HCT116 (cell line): ENCODE data around the gene ADAM8. TPM values are rescaled to one million over a fixed set of nuclear protein-coding genes. Genes with fewer than 3 reads are reported as not detected.

Experiments used
- ATAC-seq: fragments of 200-7000 bp; cut with Tn5 transposase; 2 replicates; pipeline ENCODE4 v1.9.1; 2020; ENCODE audit warnings: mild to moderate bottlenecking, moderate library complexity
- BruUV-seq: library from RNA; stranded (reverse); fragments of 400-500 nt; replicated peaks from 2 replicates; lab custom pipeline; 2021; lab: Mats Ljungman, UMichigan
- CTCF ChIA-PET: fragments of 300-600 bp; sonication (Branson Sonifier 250); formaldehyde crosslinking; loops from one replicate; lab custom pipeline; 2021; ENCODE audit warnings: antibody characterized with exemption; lab: Charles Lee
- POLR2A ChIA-PET: fragments of 300-600, 350-600 bp; sonication (Branson Sonifier 250); formaldehyde crosslinking; loops from one replicate; lab custom pipeline; 2021; ENCODE audit warnings: antibody characterized with exemption; lab: Charles Lee
- RAD21 ChIA-PET, 2 experiments: fragments of 300-600 bp; sonication (Branson Sonifier 250); formaldehyde crosslinking; loops; one replicate each; lab custom pipeline; 2023; ENCODE audit warnings: low total read pairs in 2 of 2; ENCODE audit not compliant: uncharacterized antibody in 2 of 2, unreplicated experiment in 2 of 2, low non-redundant PET in 1 of 2; lab: Charles Lee
- DNase-seq: peaks from one replicate; pipeline ENCODE4 v3.0.0-alpha.2; 2010; ENCODE audit warnings: low read depth, low spot score
- H2AFZ ChIP-seq: fragments of 200-600 bp; shearing (Covaris generic), sonication (generic); 2 replicates; pipeline ENCODE4 v1.6.1; 2017; ENCODE audit warnings: low read depth, mixed run types, mixed read lengths, antibody characterized with exemption, low read length; ENCODE audit not compliant: poor library complexity, severe bottlenecking
- H3K27ac ChIP-seq: 2 replicates; pipeline ENCODE4 v1.5.1; 2012; ENCODE audit warnings: low read depth, low read length
- H3K27me3 ChIP-seq: fragments of 200-600 bp; sonication (generic); 2 replicates; pipeline ENCODE4 v1.6.1; 2016; ENCODE audit warnings: mixed run types, low read length, mixed read lengths; ENCODE audit not compliant: insufficient read depth
- H3K36me3 ChIP-seq, 2 experiments: fragments of 200-500 bp in 1 of 2; fragments of 200-600 bp in 1 of 2; sonication (Bioruptor generic) in 1 of 2; sonication (generic) in 1 of 2; 2 replicates each; pipeline versions ENCODE4 v1.5.1 to v1.6.1; 2014 to 2016; ENCODE audit warnings: low read length in 2 of 2, inconsistent platforms in 1 of 2, mixed read lengths in 1 of 2, mixed run types in 1 of 2; ENCODE audit not compliant: insufficient read depth in 2 of 2, control insufficient read depth in 1 of 2
- H3K4me1 ChIP-seq, 2 experiments: fragments of 200-600 bp in 1 of 2; sonication (generic) in 1 of 2; 2 replicates each; pipeline versions ENCODE4 v1.5.1 to v1.6.1; 2012 to 2017; ENCODE audit warnings: low read length in 2 of 2, inconsistent platforms in 1 of 2, mild to moderate bottlenecking in 1 of 2, mixed read lengths in 1 of 2, mixed run types in 1 of 2, moderate library complexity in 1 of 2; ENCODE audit not compliant: insufficient read depth in 2 of 2, control insufficient read depth in 1 of 2
- H3K4me2 ChIP-seq: fragments of 200-600 bp; sonication (generic); 2 replicates; pipeline ENCODE4 v1.6.1; 2017; ENCODE audit warnings: mixed run types, low read length, mixed read lengths
- H3K4me3 ChIP-seq, 2 experiments: fragments of 200-600 bp in 1 of 2; sonication (generic) in 1 of 2; replicated peaks in 1 of 2; 2 replicates each; pipeline ENCODE4 v1.5.1; 2011 to 2016; ENCODE audit warnings: low read length in 2 of 2, control low read depth in 1 of 2, low read depth in 1 of 2, mild to moderate bottlenecking in 1 of 2, mixed read lengths in 1 of 2, mixed run types in 1 of 2
- H3K79me2 ChIP-seq: fragments of 200-600 bp; sonication (generic); 2 replicates; pipeline ENCODE4 v1.6.1; 2017; ENCODE audit warnings: mild to moderate bottlenecking, mixed run types, low read length, moderate library complexity, mixed read lengths; ENCODE audit not compliant: insufficient read depth
- H3K9ac ChIP-seq: fragments of 200-600 bp; sonication (generic); 2 replicates; pipeline ENCODE4 v1.6.1; 2016; ENCODE audit warnings: low read length, mixed read lengths
- H3K9me2 ChIP-seq: fragments of 200-600 bp; sonication (generic), shearing (Covaris generic); 2 replicates; pipeline ENCODE4 v1.6.1; 2017; ENCODE audit warnings: mixed run types, mild to moderate bottlenecking, moderate library complexity; ENCODE audit not compliant: insufficient read depth
- H3K9me3 ChIP-seq, 2 experiments: fragments of 200-500 bp in 1 of 2; fragments of 200-600 bp in 1 of 2; sonication (Bioruptor generic) in 1 of 2; sonication (generic) in 1 of 2; 2 replicates each; pipeline ENCODE4 v1.6.1; 2014 to 2017; ENCODE audit warnings: low read length in 2 of 2, mixed read lengths in 2 of 2, inconsistent platforms in 1 of 2, low read depth in 1 of 2, mild to moderate bottlenecking in 1 of 2, mixed run types in 1 of 2, moderate library complexity in 1 of 2; ENCODE audit not compliant: control insufficient read depth in 1 of 2, insufficient read depth in 1 of 2
- H4K20me1 ChIP-seq: fragments of 200-600 bp; sonication (generic), shearing (Covaris generic); 2 replicates; pipeline ENCODE4 v1.6.1; 2017; ENCODE audit warnings: mixed run types, mild to moderate bottlenecking, moderate library complexity; ENCODE audit not compliant: insufficient read depth
- CBX3 ChIP-seq: IDR thresholded peaks from 2 replicates; pipeline ENCODE4 v1.6.1; 2012; ENCODE audit warnings: low read depth
- EGR1 ChIP-seq: IDR thresholded peaks from 2 replicates; pipeline ENCODE4 v1.6.1; 2012; ENCODE audit warnings: low read depth
- ELF1 ChIP-seq: IDR thresholded peaks from 2 replicates; pipeline ENCODE4 v1.6.1; 2012; ENCODE audit warnings: low read depth, borderline replicate concordance
- EZH2phosphoT487 ChIP-seq: fragments of 200-600 bp; IDR thresholded peaks from 2 replicates; pipeline ENCODE4 v1.6.1; 2018; ENCODE audit warnings: antibody characterized with exemption, borderline replicate concordance
- POLR2A ChIP-seq: IDR thresholded peaks from 2 replicates; pipeline ENCODE4 v1.7.0; 2011; ENCODE audit warnings: borderline replicate concordance; ENCODE audit not compliant: insufficient read depth, insufficient read length; ENCODE audit errors: extremely low read depth
- POLR2AphosphoS5 ChIP-seq: IDR thresholded peaks from 2 replicates; pipeline ENCODE4 v1.6.1; 2011; ENCODE audit warnings: mild to moderate bottlenecking, low read depth, low read length, moderate library complexity
- RAD21 ChIP-seq: IDR thresholded peaks from 2 replicates; pipeline ENCODE4 v1.6.1; 2012; ENCODE audit warnings: low read depth, mild to moderate bottlenecking
- SIN3A ChIP-seq: IDR thresholded peaks from 2 replicates; pipeline ENCODE4 v1.6.1; 2012; ENCODE audit warnings: low read depth
- SP1 ChIP-seq: IDR thresholded peaks from 2 replicates; pipeline ENCODE4 v1.6.1; 2012; ENCODE audit warnings: low read depth
- TCF7L2 ChIP-seq: IDR thresholded peaks from 2 replicates; pipeline ENCODE4 v1.7.0; 2011; ENCODE audit warnings: borderline replicate concordance, inconsistent platforms; ENCODE audit not compliant: insufficient read depth, insufficient read length; ENCODE audit errors: extremely low read depth
- YY1 ChIP-seq: IDR thresholded peaks from 2 replicates; pipeline ENCODE4 v1.6.1; 2011; ENCODE audit warnings: low read length, low read depth, moderate library complexity, mild to moderate bottlenecking; ENCODE audit not compliant: insufficient replicate concordance; ENCODE audit errors: extremely low read depth
- ZNF274 ChIP-seq: fragments of 200-500 bp; sonication (Bioruptor generic); IDR thresholded peaks from 2 replicates; pipeline ENCODE4 v1.6.1; 2014; ENCODE audit warnings: mild to moderate bottlenecking, low read depth, low read length, inconsistent platforms
- intact Hi-C: fragments of 100-400 bp; cut with micrococcal nuclease; formaldehyde crosslinking; loops from 2 replicates; pipeline ENCODE4 v1.10.0; 2022
- total RNA-seq: library from RNA; stranded (reverse); gene quantifications from one replicate; pipeline ENCODE4 v1.2.1, GENCODE V29; 2021; ENCODE audit not compliant: unreplicated experiment
- TF ChIP-seq, protein P1 (sequence below), 3 experiments: fragments of 200-600 bp in 1 of 3; sonication (generic) in 1 of 3; IDR thresholded peaks in 2 of 3; conservative IDR thresholded peaks in 1 of 3; 2 replicates each; pipeline ENCODE4 v1.5.1; 2012 to 2017; ENCODE audit warnings: low read depth in 2 of 3, low read length in 2 of 3, antibody characterized with exemption in 1 of 3, borderline replicate concordance in 1 of 3, control low read depth in 1 of 3, mild to moderate bottlenecking in 1 of 3, mixed read lengths in 1 of 3, mixed run types in 1 of 3, moderate library complexity in 1 of 3; ENCODE audit not compliant: insufficient read depth in 1 of 3
- TF ChIP-seq, protein P2 (sequence below): IDR thresholded peaks from 2 replicates; pipeline ENCODE4 v1.6.1; 2012
- TF ChIP-seq, protein P3 (sequence below): IDR thresholded peaks from 2 replicates; pipeline ENCODE4 v1.6.1; 2012; ENCODE audit warnings: low read depth
- TF ChIP-seq, protein P4 (sequence below): IDR thresholded peaks from 2 replicates; pipeline ENCODE4 v1.6.1; 2012

Gene ADAM8
- total RNA-seq, 1 experiment from 2014 or later, result 4.1 TPM

DNA sequence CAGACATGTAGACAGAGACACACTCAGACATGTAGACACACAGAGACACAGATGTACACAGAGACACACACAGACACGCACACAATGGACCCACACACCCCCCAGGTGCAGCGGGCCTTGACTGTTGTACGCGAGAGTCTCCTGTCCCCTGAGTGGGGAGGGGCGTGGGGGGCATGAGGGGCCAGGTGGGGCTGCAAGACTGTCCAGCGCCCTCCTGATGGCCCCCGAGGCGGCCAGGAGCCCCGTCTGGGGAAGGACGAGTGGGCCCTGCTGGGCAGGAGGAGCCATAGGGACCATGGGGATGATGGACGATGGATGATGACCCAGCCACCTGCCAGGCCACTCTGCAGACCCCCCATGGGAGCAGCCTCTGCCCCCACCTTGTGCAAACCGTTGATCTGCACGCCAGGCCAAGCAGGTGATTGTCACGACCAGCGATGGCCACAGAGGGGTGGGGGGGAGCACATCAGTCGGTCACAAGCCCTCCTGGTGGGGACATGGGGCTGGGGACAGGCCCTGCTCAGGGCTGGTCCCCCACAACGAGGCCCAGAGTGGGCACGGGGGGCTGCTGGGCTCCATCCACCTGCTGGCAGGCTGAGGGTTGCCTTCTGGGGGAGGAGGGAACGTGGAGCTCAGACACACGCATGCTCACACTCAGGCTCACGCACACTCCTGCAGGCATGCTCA, 27.4 kb downstream of the ADAM8 start (continued):
- TF ChIP-seq, protein P1, sequence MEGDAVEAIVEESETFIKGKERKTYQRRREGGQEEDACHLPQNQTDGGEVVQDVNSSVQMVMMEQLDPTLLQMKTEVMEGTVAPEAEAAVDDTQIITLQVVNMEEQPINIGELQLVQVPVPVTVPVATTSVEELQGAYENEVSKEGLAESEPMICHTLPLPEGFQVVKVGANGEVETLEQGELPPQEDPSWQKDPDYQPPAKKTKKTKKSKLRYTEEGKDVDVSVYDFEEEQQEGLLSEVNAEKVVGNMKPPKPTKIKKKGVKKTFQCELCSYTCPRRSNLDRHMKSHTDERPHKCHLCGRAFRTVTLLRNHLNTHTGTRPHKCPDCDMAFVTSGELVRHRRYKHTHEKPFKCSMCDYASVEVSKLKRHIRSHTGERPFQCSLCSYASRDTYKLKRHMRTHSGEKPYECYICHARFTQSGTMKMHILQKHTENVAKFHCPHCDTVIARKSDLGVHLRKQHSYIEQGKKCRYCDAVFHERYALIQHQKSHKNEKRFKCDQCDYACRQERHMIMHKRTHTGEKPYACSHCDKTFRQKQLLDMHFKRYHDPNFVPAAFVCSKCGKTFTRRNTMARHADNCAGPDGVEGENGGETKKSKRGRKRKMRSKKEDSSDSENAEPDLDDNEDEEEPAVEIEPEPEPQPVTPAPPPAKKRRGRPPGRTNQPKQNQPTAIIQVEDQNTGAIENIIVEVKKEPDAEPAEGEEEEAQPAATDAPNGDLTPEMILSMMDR (IDR thresholded peaks at IDR 0.05 in 2 of 3, conservative IDR thresholded peaks at IDR 0.05 in 1 of 3; ENCODE audit: borderline replicate concordance in 1 of 3, insufficient read depth in 1 of 3, low read depth in 2 of 3, low read length in 2 of 3), result no peak
- TF ChIP-seq ELF1 (no peak), POLR2A (no peak)
- TF ChIP-seq, all 23 proteins: peak for 0

DNA sequence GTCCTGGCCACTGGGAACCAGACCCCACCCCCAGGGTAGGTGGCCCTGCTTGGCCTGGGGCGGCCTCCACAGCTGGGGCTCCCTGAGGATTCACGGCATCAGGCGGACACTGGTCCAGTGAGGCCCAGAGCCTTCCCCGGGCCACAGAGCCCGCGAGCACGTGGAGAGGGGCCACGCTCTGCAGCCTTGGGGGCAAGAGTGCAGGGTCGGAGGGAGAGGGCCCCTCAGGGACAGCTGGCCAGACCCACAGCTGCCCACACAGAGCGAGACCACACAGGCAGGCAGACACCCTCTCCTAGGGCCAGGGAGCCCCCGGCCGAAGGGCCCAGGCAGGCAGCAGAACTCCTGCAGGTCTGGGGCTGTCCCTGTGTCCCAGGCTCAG, 28.3 kb downstream of the ADAM8 start:
- peaks cover 0 to 9% of the 10 kb centered on the region in 2 experiments; a peak in 1 of 4 replicates for H3K4me1 ChIP-seq
- ChIA-PET POLR2A (no interaction called here), RAD21 (no interaction called here), CTCF (no interaction called here)
- no peak overlapping the region for H3K4me3 ChIP-seq
- no peak overlapping the region for H3K4me2 ChIP-seq
- no peaks in the 10 kb centered on the region for H3K27me3 ChIP-seq
- H3K79me2 ChIP-seq, result no peaks in the 10 kb centered on the region
- ATAC-seq (no peak), DNase-seq (no peak)
- no peak overlapping the region for H2AFZ ChIP-seq
- H4K20me1 ChIP-seq, result no peaks in the 10 kb centered on the region
- no peak overlapping the region for H3K9ac ChIP-seq
- H3K9me3 ChIP-seq, result no peaks in the 10 kb centered on the region
- no TSS peak for BruUV-seq
- no peak overlapping the region for H3K27ac ChIP-seq
- intact Hi-C loops, result no loop called here
- H3K36me3 ChIP-seq, result no peaks in the 10 kb centered on the region
- H3K9me2 ChIP-seq, result no peaks in the 10 kb centered on the region
- TF ChIP-seq POLR2A, result no peak
- TF ChIP-seq, protein P2, sequence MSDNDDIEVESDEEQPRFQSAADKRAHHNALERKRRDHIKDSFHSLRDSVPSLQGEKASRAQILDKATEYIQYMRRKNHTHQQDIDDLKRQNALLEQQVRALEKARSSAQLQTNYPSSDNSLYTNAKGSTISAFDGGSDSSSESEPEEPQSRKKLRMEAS, result no peak
- no peak for TF ChIP-seq TCF7L2
- TF ChIP-seq, protein P1 (IDR thresholded peaks at IDR 0.05 in 2 of 3, conservative IDR thresholded peaks at IDR 0.05 in 1 of 3; ENCODE audit: borderline replicate concordance in 1 of 3, insufficient read depth in 1 of 3, low read depth in 2 of 3, low read length in 2 of 3), result no peak
- no peak for TF ChIP-seq EZH2phosphoT487
- no peak for TF ChIP-seq SIN3A
- TF ChIP-seq CBX3, result no peak
- TF ChIP-seq YY1, result no peak
- TF ChIP-seq ZNF274, result no peak
- TF ChIP-seq SP1, result no peak
- TF ChIP-seq, protein P3, sequence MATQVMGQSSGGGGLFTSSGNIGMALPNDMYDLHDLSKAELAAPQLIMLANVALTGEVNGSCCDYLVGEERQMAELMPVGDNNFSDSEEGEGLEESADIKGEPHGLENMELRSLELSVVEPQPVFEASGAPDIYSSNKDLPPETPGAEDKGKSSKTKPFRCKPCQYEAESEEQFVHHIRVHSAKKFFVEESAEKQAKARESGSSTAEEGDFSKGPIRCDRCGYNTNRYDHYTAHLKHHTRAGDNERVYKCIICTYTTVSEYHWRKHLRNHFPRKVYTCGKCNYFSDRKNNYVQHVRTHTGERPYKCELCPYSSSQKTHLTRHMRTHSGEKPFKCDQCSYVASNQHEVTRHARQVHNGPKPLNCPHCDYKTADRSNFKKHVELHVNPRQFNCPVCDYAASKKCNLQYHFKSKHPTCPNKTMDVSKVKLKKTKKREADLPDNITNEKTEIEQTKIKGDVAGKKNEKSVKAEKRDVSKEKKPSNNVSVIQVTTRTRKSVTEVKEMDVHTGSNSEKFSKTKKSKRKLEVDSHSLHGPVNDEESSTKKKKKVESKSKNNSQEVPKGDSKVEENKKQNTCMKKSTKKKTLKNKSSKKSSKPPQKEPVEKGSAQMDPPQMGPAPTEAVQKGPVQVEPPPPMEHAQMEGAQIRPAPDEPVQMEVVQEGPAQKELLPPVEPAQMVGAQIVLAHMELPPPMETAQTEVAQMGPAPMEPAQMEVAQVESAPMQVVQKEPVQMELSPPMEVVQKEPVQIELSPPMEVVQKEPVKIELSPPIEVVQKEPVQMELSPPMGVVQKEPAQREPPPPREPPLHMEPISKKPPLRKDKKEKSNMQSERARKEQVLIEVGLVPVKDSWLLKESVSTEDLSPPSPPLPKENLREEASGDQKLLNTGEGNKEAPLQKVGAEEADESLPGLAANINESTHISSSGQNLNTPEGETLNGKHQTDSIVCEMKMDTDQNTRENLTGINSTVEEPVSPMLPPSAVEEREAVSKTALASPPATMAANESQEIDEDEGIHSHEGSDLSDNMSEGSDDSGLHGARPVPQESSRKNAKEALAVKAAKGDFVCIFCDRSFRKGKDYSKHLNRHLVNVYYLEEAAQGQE, result no peak
- TF ChIP-seq POLR2AphosphoS5, result no peak
- no peak for TF ChIP-seq RAD21
- TF ChIP-seq EGR1, result no peak
- TF ChIP-seq, protein P4, sequence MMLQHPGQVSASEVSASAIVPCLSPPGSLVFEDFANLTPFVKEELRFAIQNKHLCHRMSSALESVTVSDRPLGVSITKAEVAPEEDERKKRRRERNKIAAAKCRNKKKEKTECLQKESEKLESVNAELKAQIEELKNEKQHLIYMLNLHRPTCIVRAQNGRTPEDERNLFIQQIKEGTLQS, result no peak
